ENCODE results near the gene DLG2. TPM values are rescaled to one million over a fixed set of nuclear protein-coding genes. Genes with fewer than 3 reads are reported as not detected.

The DLG2 gene
- total RNA-seq, 1 donor from 2014 or later: 14.4 TPM

- no peak for DNase-seq
These were observed 1433.4 kb downstream of the DLG2 start for GRCh38 chr11:84193706-84194105.

DNA sequence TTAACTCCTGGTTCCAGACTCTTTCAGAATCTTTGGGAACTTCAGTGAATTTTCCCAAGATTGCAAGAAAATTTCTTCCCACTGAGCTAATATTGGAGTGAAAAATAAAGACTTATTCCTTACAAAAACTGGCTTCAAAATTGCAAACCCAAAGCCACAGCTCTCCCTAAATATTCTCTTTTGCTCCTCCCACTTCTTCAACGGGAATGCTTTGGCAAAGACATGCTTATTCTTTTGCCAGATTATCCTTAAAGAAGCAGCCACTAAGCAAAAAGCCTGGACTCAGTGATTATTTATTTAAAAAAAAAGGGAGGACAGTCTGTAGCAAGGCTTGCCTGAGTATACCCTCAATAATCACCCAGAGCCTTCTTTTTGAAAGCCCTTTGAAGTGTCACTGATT lies 1438.6 kb downstream of the DLG2 start:
- DNase-seq: no peak

GRCh38 chr11:84173078-84173477 lies 1454.1 kb downstream of the DLG2 start:
- peak; percentile 8 for DNase-seq

DNA sequence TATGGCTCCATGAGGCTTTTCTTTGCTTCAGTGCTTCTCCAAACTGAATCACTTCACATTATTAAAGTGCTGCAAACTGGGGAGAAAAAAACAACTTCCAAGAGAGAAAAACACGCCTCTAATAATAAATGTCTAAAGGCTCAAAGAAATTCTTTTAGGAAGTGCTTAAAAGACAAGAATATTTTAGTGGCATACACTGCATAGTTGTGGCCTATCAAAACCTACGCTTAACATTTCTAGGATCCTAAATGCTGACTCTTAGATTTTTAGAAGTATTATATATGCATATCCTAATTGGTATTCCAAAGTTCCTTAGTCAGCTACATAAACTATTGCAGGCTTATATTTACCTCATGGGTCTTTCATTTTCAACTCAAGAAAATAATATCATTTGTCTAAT lies 1462.0 kb downstream of the DLG2 start:
- DNase-seq: no peak

DNA sequence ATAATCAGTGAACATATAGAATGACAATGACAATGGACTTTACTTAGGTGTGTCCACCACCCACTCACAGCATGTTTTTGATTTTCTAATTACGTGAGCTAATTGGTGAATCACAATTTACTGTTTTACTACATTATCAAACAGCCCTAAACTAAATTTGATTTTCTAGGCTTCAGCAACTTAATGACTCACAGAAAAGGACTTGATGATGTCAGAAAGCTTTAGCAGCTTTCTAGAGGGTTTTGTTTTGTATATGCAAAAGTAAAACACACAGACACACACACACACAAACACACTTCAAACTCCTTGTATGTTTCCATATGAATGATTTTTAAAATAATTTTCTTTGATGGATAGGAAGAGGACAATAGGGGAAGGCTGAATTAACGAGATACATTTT lies 1462.4 kb downstream of the DLG2 start:
- DNase-seq: no peak

DNA sequence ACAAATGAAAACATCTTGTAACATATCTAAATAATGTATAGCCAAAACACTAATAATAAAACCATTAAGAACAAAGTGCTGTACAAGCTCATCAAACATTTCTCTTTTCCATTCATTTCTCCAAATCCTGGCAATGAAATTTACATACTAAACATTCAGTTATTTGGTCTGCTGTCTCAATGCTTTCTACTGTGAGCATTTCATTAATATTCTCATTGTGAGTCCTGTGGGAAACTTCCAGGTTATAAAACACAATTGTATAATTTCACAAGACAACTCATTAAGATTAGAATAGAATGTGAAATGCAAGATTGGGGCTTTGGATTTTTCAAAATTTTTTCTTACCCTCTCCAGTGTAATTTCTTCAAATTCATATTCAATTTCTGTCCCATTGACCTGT lies 1464.0 kb downstream of the DLG2 start:
- DNase-seq: no peak

GRCh38 chr11:84157639-84158038 lies 1469.5 kb downstream of the DLG2 start:
- no peak for DNase-seq

- DNase-seq: no peak
These were observed 1480.3 kb downstream of the DLG2 start for GRCh38 chr11:84146826-84147225.

- no peak for DNase-seq
These were observed 1481.4 kb downstream of the DLG2 start for GRCh38 chr11:84145616-84146185.

GRCh38 chr11:84144531-84144930 lies 1482.6 kb downstream of the DLG2 start:
- no peak for DNase-seq

GRCh38 chr11:84142411-84142810 lies 1484.7 kb downstream of the DLG2 start:
- DNase-seq: no peak

DNA sequence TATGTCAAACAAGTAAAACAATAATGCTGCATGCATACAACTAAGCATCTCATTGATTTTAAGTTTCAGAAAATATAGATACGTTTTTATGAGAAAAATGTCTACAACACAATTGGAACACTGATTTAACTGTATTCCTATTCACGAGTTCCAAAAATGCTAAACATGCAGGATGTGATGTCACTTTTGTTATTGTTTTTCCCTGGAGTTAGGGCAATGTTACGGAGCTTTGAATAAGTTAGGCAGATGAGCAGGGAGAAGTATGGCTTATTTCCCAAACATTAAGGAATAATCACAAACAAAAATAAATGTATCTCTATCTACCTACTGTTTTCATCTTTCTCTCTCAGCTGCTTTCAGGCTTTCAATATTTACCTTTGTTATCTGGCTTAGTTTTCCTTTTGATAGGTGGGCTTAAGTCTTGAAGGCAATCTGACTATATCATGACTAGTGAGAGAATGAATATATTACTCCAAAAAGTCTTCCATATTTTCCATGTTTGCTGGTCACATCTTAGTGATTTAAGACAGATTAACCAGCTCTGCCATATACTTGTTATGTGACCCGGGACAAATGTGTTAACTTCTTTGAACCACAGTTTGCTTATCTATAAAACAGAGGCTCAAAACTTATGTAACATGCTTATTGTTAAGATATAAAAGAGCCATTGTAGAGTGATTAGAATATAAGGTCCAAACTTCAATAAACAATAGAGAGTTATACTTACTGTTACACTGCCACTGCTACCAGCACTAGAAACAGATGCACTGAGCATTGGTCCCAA lies 1486.6 kb downstream of the DLG2 start:
- no peak for DNase-seq

GRCh38 chr11:84137960-84138359 lies 1489.2 kb downstream of the DLG2 start:
- DNase-seq: no peak

- no peak for DNase-seq
These were observed 1489.6 kb downstream of the DLG2 start for GRCh38 chr11:84137505-84137904.

- DNase-seq: no peak
These were observed 1490.2 kb downstream of the DLG2 start for GRCh38 chr11:84136926-84137325.

DNA sequence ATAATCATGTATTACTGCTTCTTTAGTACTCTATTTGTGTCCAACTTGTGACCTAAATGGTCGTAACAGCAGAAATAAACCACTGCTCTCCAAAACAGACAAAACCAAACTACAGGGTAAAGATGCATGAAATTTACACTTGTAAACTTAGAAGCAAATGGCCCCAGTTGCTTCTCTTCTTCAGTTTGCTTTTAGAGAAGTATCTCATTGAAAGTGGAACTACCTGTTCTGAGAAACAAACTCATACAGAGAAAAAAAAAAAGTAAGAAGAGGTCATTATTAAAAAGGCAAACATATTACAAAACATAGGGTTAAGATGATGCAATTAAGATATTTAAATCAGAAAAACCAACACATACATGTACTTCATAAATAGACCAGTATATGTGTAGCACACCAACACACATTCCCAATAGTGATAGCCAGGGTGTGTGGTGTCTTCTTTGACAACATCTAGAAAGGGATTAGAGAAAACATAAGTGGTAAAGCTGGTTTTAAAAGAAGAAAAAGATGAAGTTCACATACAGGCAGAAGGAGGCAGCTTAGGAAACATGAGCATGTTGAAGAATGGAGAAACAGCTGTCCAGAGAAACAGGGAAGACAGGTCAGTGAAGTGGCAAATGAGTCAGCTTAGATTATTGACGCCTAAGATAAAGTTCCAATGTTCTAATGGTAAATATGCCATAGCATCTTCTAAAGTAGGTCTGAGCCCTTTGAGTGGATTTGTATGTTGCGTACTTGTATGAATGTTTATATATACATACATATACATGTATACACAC lies 1496.3 kb downstream of the DLG2 start:
- DNase-seq: no peak

GRCh38 chr11:84129961-84130576 lies 1497.1 kb downstream of the DLG2 start:
- DNase-seq: no peak

DNA sequence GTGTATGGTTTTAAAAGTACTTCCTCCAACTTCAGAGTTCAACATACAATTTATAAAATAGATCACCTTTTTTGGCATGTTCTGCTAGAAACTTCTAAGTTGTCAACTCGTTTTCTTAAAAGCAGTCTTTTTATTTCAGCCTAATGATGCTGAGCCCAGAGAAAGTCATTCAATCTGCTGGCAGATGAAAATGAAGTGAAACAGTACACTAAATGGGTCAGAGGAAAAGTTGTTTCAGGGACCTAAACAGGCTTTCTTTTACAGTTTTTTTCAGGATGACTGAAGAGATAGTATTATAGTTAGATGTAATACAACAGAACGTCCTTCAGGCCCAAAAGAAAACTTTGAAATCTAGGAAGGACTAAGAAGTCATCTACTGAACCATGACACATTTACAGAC lies 1498.3 kb downstream of the DLG2 start:
- DNase-seq: peak; percentile 31

GRCh38 chr11:84117394-84117793 lies 1509.8 kb downstream of the DLG2 start:
- DNase-seq: no peak

DNA sequence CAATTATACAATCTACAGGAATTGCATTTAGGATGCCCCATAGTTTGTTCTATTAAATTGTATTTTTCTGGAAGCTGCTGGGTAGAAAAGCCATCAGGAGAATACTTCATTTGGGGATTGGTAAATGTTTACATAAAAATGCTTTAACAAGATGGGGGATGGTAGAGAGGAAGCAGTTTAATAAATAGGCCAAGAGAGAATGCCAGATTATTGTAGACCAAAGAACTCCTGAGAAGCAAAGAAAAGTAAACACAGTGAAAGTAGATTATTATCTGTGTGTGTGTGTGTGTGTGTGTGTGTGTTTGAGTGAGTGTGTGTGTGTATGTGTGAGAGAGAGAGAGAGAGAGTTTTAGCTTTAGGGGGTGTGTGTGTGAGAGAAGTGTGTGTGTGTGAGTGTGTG lies 1520.6 kb downstream of the DLG2 start:
- DNase-seq: no peak

GRCh38 chr11:84105148-84105547 lies 1522.0 kb downstream of the DLG2 start:
- DNase-seq: no peak

- DNase-seq: peak; percentile 37
These were observed 1524.0 kb downstream of the DLG2 start for GRCh38 chr11:84103096-84103495.

GRCh38 chr11:84097186-84097585 lies 1530.0 kb downstream of the DLG2 start:
- no peak for DNase-seq

All from tongue (tissue), 2 donors.